K562 (cell line): ENCODE results near the gene DNMT1. TPM values are rescaled to one million over a fixed set of nuclear protein-coding genes. Genes with fewer than 3 reads are reported as not detected.

Experiments
- ARHGAP35 ChIP-seq: fragments of 450-650 bp; IDR thresholded peaks from 2 replicates; pipeline ENCODE4 v1.6.1; 2018; ENCODE audit not compliant: partially characterized antibody
- EHMT2 ChIP-seq: fragments of 450-650 bp; IDR thresholded peaks from 2 replicates; pipeline ENCODE4 v1.6.1; 2018; ENCODE audit warnings: antibody characterized with exemption
- ESRRB ChIP-seq: fragments of 250-450 bp; sonication (Bioruptor Pico); IDR thresholded peaks from 2 replicates; pipeline ENCODE4 v1.5.0; 2020; ENCODE audit warnings: mild to moderate bottlenecking, moderate library complexity, borderline replicate concordance
- GTF2A2 ChIP-seq: IDR thresholded peaks from 2 replicates; pipeline ENCODE4 v1.6.1; 2016; ENCODE audit warnings: mild to moderate bottlenecking, missing genetic modification characterization, missing compliant biosample characterization
- MCM3 ChIP-seq: fragments of 450-650 bp; IDR thresholded peaks from 2 replicates; pipeline ENCODE4 v1.6.1; 2016
- NBN ChIP-seq: fragments of 450-650 bp; IDR thresholded peaks from 2 replicates; pipeline ENCODE4 v1.6.1; 2016; ENCODE audit warnings: low read depth, mild to moderate bottlenecking
- POLR2AphosphoS5 ChIP-seq: IDR thresholded peaks from 2 replicates; pipeline ENCODE4 v1.6.1; 2011; ENCODE audit warnings: mild to moderate bottlenecking, low read depth, low read length, moderate library complexity; ENCODE audit not compliant: control insufficient read depth, insufficient read depth
- RCOR1 ChIP-seq, 2 experiments: IDR thresholded peaks; 2 replicates each; pipeline ENCODE4 v1.6.1; 2012; ENCODE audit warnings: low read depth in 2 of 2, low read length in 2 of 2, borderline replicate concordance in 1 of 2, improper control_type of control experiment in 1 of 2
- SAP30 ChIP-seq: fragments of 200-600 bp; sonication (generic); IDR thresholded peaks from 2 replicates; pipeline ENCODE4 v1.6.1; 2012; ENCODE audit warnings: borderline replicate concordance, low read depth, mild to moderate bottlenecking, moderate library complexity, low read length, control low read depth, inconsistent platforms; ENCODE audit not compliant: insufficient read depth, poor library complexity, severe bottlenecking
- SMC3 ChIP-seq: conservative IDR thresholded peaks from 2 replicates; pipeline ENCODE4 v1.6.1; 2011; ENCODE audit warnings: low read depth, low read length, improper control_type of control experiment; ENCODE audit not compliant: insufficient read depth
- SNIP1 ChIP-seq: fragments of 450-650 bp; IDR thresholded peaks from 2 replicates; pipeline ENCODE4 v1.7.1; 2017; ENCODE audit warnings: low read depth, mild to moderate bottlenecking
- TAF7 ChIP-seq: fragments of 450-650 bp; IDR thresholded peaks from 2 replicates; pipeline ENCODE4 v1.6.1; 2016; ENCODE audit warnings: missing genetic modification characterization, missing compliant biosample characterization
- TCF7 ChIP-seq: sonication (generic); IDR thresholded peaks from 2 replicates; pipeline ENCODE4 v1.6.1; 2016; ENCODE audit warnings: antibody characterized with exemption, borderline replicate concordance
- ZC3H11A ChIP-seq: IDR thresholded peaks from 2 replicates; pipeline ENCODE4 v1.6.1; 2012; ENCODE audit warnings: low read depth, low read length, improper control_type of control experiment
- ZNF280A ChIP-seq: fragments of 450-650 bp; IDR thresholded peaks from 2 replicates; pipeline ENCODE4 v1.6.1; 2018; ENCODE audit warnings: mild to moderate bottlenecking, low read depth; ENCODE audit not compliant: partially characterized antibody
- ZNF699 ChIP-seq: fragments of 250-450 bp; sonication (Bioruptor Pico); IDR thresholded peaks from 2 replicates; pipeline ENCODE4 v1.8.0; 2021; ENCODE audit warnings: mild to moderate bottlenecking, moderate library complexity; ENCODE audit not compliant: insufficient replicate concordance
- ZNF75A ChIP-seq: fragments of 450-650 bp; formaldehyde crosslinking; IDR thresholded peaks from 2 replicates; pipeline ENCODE4 v1.4.0; 2020; ENCODE audit warnings: mild to moderate bottlenecking
- polyA plus RNA-seq, 8 experiments: library from polyadenylated mRNA; depleted of rRNA in 4 of 8; stranded (reverse) in 5 of 8; unstranded in 3 of 8; fragments of >200 nt; fragmentation: Nextera tagmentation in 2 of 8; fragmentation: Illumina TruSeq in 1 of 8; extraction: Ambion mirVana in 2 of 8; extraction: Trizol in 1 of 8; gene quantifications; 2 replicates each; pipeline versions ENCODE4 v1.2.1 to v1.2.3, GENCODE V29; 2011 to 2014; ENCODE audit warnings: inconsistent platforms in 1 of 8, missing spikeins in 1 of 8
- total RNA-seq, 7 experiments: library from RNA; depleted of rRNA in 6 of 7; stranded (reverse); fragments of >200 nt in 6 of 7; fragmentation: Illumina TruSeq in 2 of 7; extraction: Trizol in 2 of 7; gene quantifications; 2 replicates each; pipeline versions ENCODE4 v1.2.1 to v1.2.3, GENCODE V29; 2011 to 2021; ENCODE audit warnings: low replicate concordance in 1 of 7
- TF ChIP-seq, protein P1 (sequence below): sonication (generic); formaldehyde crosslinking; IDR thresholded peaks from 2 replicates; pipeline ENCODE4 v1.8.0; 2023; ENCODE audit warnings: missing genetic modification reagents, mild to moderate bottlenecking, borderline replicate concordance
- TF ChIP-seq, protein P2 (sequence below): sonication (generic); formaldehyde crosslinking; IDR thresholded peaks from 2 replicates; pipeline ENCODE4 v1.8.1; 2023; ENCODE audit warnings: mild to moderate bottlenecking, missing genetic modification reagents, moderate library complexity

The DNMT1 gene
- total and polyA plus RNA-seq, 9 of the 15 experiments (the other 6 are each of a cell fraction or from before 2014, with no cell fraction given), result 80.1 to 271 (median 121) TPM

GRCh38 chr19:10106100-10106936, 88.4 kb downstream of the DNMT1 start, which contains the start of gene PPAN (continued):
- TF ChIP-seq, protein P1, sequence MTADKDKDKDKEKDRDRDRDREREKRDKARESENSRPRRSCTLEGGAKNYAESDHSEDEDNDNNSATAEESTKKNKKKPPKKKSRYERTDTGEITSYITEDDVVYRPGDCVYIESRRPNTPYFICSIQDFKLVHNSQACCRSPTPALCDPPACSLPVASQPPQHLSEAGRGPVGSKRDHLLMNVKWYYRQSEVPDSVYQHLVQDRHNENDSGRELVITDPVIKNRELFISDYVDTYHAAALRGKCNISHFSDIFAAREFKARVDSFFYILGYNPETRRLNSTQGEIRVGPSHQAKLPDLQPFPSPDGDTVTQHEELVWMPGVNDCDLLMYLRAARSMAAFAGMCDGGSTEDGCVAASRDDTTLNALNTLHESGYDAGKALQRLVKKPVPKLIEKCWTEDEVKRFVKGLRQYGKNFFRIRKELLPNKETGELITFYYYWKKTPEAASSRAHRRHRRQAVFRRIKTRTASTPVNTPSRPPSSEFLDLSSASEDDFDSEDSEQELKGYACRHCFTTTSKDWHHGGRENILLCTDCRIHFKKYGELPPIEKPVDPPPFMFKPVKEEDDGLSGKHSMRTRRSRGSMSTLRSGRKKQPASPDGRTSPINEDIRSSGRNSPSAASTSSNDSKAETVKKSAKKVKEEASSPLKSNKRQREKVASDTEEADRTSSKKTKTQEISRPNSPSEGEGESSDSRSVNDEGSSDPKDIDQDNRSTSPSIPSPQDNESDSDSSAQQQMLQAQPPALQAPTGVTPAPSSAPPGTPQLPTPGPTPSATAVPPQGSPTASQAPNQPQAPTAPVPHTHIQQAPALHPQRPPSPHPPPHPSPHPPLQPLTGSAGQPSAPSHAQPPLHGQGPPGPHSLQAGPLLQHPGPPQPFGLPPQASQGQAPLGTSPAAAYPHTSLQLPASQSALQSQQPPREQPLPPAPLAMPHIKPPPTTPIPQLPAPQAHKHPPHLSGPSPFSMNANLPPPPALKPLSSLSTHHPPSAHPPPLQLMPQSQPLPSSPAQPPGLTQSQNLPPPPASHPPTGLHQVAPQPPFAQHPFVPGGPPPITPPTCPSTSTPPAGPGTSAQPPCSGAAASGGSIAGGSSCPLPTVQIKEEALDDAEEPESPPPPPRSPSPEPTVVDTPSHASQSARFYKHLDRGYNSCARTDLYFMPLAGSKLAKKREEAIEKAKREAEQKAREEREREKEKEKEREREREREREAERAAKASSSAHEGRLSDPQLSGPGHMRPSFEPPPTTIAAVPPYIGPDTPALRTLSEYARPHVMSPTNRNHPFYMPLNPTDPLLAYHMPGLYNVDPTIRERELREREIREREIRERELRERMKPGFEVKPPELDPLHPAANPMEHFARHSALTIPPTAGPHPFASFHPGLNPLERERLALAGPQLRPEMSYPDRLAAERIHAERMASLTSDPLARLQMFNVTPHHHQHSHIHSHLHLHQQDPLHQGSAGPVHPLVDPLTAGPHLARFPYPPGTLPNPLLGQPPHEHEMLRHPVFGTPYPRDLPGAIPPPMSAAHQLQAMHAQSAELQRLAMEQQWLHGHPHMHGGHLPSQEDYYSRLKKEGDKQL (CRISPR knock-in tag), result no peak
- no peak for TF ChIP-seq ARHGAP35
- TF ChIP-seq, protein P2, sequence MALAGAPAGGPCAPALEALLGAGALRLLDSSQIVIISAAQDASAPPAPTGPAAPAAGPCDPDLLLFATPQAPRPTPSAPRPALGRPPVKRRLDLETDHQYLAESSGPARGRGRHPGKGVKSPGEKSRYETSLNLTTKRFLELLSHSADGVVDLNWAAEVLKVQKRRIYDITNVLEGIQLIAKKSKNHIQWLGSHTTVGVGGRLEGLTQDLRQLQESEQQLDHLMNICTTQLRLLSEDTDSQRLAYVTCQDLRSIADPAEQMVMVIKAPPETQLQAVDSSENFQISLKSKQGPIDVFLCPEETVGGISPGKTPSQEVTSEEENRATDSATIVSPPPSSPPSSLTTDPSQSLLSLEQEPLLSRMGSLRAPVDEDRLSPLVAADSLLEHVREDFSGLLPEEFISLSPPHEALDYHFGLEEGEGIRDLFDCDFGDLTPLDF (CRISPR knock-in tag), result 0 out of 2 replicates have a peak, but pooled peaks have one; percentile 61
- peak; percentile 85 for TF ChIP-seq POLR2AphosphoS5
- no peak for TF ChIP-seq TCF7
- no peak for TF ChIP-seq GTF2A2 (tag)
- 0 out of 2 replicates have a peak, but pooled peaks have one; percentile 16 for TF ChIP-seq TAF7 (tag)
- 0 out of 4 replicates have a peak, but pooled peaks of 1 of the 2 experiments have one; percentile 4 for TF ChIP-seq RCOR1 (IDR thresholded peaks at IDR 0.05; ENCODE audit: borderline replicate concordance in 1 of 2, low read depth in 2 of 2, low read length in 2 of 2)
- TF ChIP-seq EHMT2, result no peak
- no peak for TF ChIP-seq ESRRB (CRISPR knock-in tag)
- no peak for TF ChIP-seq SMC3
- TF ChIP-seq NBN, result no peak
- TF ChIP-seq SNIP1, result no peak
- TF ChIP-seq ZC3H11A, result no peak
- no peak for TF ChIP-seq ZNF280A
- no peak for TF ChIP-seq ZNF75A (CRISPR knock-in tag)
- TF ChIP-seq MCM3, result no peak
- TF ChIP-seq ZNF699, result no peak
- TF ChIP-seq SAP30, result peak; percentile 98
